Panc1 (cell line): ENCODE measurements around the gene KCP. TPM values are rescaled to one million over a fixed set of nuclear protein-coding genes. Genes with fewer than 3 reads are reported as not detected.

Experiments used
- ATAC-seq: fragments of 200-7000 bp; cut with Tn5 transposase; 2 replicates; pipeline ENCODE4 v1.9.1; 2020; ENCODE audit warnings: mild to moderate bottlenecking, moderate library complexity
- BruUV-seq: library from RNA; stranded (reverse); fragments of 400-500 nt; replicated peaks from 2 replicates; lab custom pipeline; 2021; lab: Mats Ljungman, UMichigan
- CTCF ChIA-PET: fragments of 300-600 bp; sonication (Branson Sonifier 250); formaldehyde crosslinking; loops from one replicate; lab custom pipeline; 2022; ENCODE audit warnings: antibody characterized with exemption; lab: Charles Lee
- POLR2A ChIA-PET: fragments of 300-600 bp; sonication (Branson Sonifier 250); formaldehyde crosslinking; loops from one replicate; lab custom pipeline; 2022; ENCODE audit warnings: antibody characterized with exemption; lab: Charles Lee
- DNase-seq: peaks from one replicate; pipeline ENCODE4 v3.0.0-alpha.2; 2010; ENCODE audit warnings: low read depth, low spot score
- H3K27ac ChIP-seq: 2 replicates; pipeline ENCODE4 v1.5.1; 2011; ENCODE audit warnings: mild to moderate bottlenecking, low read length, inconsistent platforms
- H3K27me3 ChIP-seq: fragments of 200-500 bp; sonication (Bioruptor generic); 2 replicates; pipeline ENCODE4 v1.6.0; 2014; ENCODE audit warnings: low read length, inconsistent platforms; ENCODE audit not compliant: control insufficient read depth, insufficient read depth
- H3K36me3 ChIP-seq: fragments of 200-500 bp; sonication (Bioruptor generic); 2 replicates; pipeline ENCODE4 v1.5.1; 2014; ENCODE audit warnings: inconsistent platforms, mild to moderate bottlenecking, low read length, moderate library complexity; ENCODE audit not compliant: control insufficient read depth, insufficient read depth
- H3K4me1 ChIP-seq: 2 replicates; pipeline ENCODE4 v1.5.1; 2011; ENCODE audit warnings: inconsistent platforms, mild to moderate bottlenecking, low read length, moderate library complexity; ENCODE audit not compliant: control insufficient read depth, insufficient read depth
- H3K4me3 ChIP-seq, 2 experiments: 2 replicates each; pipeline ENCODE4 v1.5.1; 2011 to 2012; ENCODE audit warnings: low read depth in 2 of 2, low read length in 2 of 2, mild to moderate bottlenecking in 2 of 2, inconsistent platforms in 1 of 2, moderate library complexity in 1 of 2
- H3K9me3 ChIP-seq: fragments of 200-500 bp; sonication (Bioruptor generic); 2 replicates; pipeline ENCODE4 v1.5.1; 2014; ENCODE audit warnings: low read depth, mild to moderate bottlenecking, inconsistent platforms, low read length, moderate library complexity; ENCODE audit not compliant: control insufficient read depth, insufficient read depth
- POLR2AphosphoS5 ChIP-seq: IDR thresholded peaks from 2 replicates; pipeline ENCODE4 v1.6.1; 2012; ENCODE audit warnings: mild to moderate bottlenecking, low read depth, low read length, moderate library complexity
- SIN3A ChIP-seq: IDR thresholded peaks from 2 replicates; pipeline ENCODE4 v1.6.1; 2012; ENCODE audit warnings: low read depth, mild to moderate bottlenecking, low read length, moderate library complexity, borderline replicate concordance; ENCODE audit not compliant: insufficient read depth
- TCF7L2 ChIP-seq: IDR thresholded peaks from 2 replicates; pipeline ENCODE4 v1.6.1; 2011; ENCODE audit warnings: mild to moderate bottlenecking, low read depth, low read length, inconsistent platforms
- in situ Hi-C: cut with HindIII; loops from 2 replicates; pipeline ENCODE4 v1.10.0; 2016; ENCODE audit warnings: low sequenced_read_pairs, low pct_unique_long_range_greater_than_20kb
- intact Hi-C: fragments of 100-400 bp; cut with micrococcal nuclease; formaldehyde crosslinking; loops from one replicate; pipeline ENCODE4 v1.10.0; 2022; ENCODE audit not compliant: unreplicated experiment
- total RNA-seq: library from RNA; stranded (reverse); gene quantifications from one replicate; pipeline ENCODE4 v1.2.1, GENCODE V29; 2021; ENCODE audit not compliant: unreplicated experiment
- TF ChIP-seq, protein P1 (sequence below), 2 experiments: IDR thresholded peaks; 2 replicates each; pipeline ENCODE4 v1.6.1; 2011 to 2012; ENCODE audit warnings: low read depth in 2 of 2, control low read depth in 1 of 2, low read length in 1 of 2, mild to moderate bottlenecking in 1 of 2, moderate library complexity in 1 of 2; ENCODE audit not compliant: insufficient read depth in 1 of 2

Gene KCP
- total RNA-seq, 1 experiment from 2014 or later = 0.13 TPM

DNA sequence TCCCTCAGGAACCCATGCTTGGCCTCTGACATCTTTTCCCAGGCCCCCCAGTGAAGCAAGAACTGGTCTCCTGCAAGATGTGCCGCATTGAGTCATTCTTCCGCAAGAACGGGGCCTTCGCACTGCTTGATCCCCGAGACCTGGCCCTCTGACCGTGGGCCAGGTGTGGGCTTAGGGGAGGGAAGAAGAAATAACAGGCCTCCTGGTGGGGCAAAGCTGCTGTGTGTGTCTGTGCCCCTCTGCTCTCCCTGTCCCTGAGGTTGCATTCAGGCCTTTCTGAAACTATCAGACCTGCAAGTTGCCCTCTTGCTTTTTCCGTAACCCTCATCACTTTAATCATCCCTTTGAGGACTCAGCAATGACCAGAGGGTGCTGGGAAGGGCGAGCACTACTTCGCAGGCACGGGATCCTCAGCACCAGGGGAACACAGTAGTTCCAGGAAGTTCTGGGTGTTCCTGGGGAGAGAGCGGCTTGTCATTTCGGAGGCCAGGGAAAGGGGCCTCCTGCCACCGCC, 41.8 kb downstream of the KCP start:
- ChIA-PET CTCF (no interaction called here), POLR2A (interaction anchor here (0.7 kb wide), 1 partner anchor 146 kb away, joined by 3 read pairs; no protein-coding TSS in a partner anchor)
- no peak overlapping the region for H3K27ac ChIP-seq
- BruUV-seq = no TSS peak
- H3K36me3 ChIP-seq = no peaks in the 10 kb centered on the region
- H3K4me1 ChIP-seq = peaks cover 6% of the 10 kb centered on the region
- H3K9me3 ChIP-seq = no peaks in the 10 kb centered on the region
- TF ChIP-seq POLR2AphosphoS5 = no peak
- TF ChIP-seq, protein P1, sequence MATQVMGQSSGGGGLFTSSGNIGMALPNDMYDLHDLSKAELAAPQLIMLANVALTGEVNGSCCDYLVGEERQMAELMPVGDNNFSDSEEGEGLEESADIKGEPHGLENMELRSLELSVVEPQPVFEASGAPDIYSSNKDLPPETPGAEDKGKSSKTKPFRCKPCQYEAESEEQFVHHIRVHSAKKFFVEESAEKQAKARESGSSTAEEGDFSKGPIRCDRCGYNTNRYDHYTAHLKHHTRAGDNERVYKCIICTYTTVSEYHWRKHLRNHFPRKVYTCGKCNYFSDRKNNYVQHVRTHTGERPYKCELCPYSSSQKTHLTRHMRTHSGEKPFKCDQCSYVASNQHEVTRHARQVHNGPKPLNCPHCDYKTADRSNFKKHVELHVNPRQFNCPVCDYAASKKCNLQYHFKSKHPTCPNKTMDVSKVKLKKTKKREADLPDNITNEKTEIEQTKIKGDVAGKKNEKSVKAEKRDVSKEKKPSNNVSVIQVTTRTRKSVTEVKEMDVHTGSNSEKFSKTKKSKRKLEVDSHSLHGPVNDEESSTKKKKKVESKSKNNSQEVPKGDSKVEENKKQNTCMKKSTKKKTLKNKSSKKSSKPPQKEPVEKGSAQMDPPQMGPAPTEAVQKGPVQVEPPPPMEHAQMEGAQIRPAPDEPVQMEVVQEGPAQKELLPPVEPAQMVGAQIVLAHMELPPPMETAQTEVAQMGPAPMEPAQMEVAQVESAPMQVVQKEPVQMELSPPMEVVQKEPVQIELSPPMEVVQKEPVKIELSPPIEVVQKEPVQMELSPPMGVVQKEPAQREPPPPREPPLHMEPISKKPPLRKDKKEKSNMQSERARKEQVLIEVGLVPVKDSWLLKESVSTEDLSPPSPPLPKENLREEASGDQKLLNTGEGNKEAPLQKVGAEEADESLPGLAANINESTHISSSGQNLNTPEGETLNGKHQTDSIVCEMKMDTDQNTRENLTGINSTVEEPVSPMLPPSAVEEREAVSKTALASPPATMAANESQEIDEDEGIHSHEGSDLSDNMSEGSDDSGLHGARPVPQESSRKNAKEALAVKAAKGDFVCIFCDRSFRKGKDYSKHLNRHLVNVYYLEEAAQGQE (IDR thresholded peaks at IDR 0.05; ENCODE audit: insufficient read depth in 1 of 2, low read depth in 2 of 2, low read length in 1 of 2) = no peak
- no peak for TF ChIP-seq SIN3A
- H3K4me3 ChIP-seq = peak overlapping the region; percentile 45 to 53
- no peak for DNase-seq
- peak; percentile 52 for ATAC-seq
- intact Hi-C loops = loop anchor here (5.0 kb wide), 1 partner anchor 71 kb away; no protein-coding TSS in a partner anchor
- in situ Hi-C loops = no loop called here
- no peaks in the 10 kb centered on the region; the same call in 1 of the 2 replicates for H3K27me3 ChIP-seq

DNA sequence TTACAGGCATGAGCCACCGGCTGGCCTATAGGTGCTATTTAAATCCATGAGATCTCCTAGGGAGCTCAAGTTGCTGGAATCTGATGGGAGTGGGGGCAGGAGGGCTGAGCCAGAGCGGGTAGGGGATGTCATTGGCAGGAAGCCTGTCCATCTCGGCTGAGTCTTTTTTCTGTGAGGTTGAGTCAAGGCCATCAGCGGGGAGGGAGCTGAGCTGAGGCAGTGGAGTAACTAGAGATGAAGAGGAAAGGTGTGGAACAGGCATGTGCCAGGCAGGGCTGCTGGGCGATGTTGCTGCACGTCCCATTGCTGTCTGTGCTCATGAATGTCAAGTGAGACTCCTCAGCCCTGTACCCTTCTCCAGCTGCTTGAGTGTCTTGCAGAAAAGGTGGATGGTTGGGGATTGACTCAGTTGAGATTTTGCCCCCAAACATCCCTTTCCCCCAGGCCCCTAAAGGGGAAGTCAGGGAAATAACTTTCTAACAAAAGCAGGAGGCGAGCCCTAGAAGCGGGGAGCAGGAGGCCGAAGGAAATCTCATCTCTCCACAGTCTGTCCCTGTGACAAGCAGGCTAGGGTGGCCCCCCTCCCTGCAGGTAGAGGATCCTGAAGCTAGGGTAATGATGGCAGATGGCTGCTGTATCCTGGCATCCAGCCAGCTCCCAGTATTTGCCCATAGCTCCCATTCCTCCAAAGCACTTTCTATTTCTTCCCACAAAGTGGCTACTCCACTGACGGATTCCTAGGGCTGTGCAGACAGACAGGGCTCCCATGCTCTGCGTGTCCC, 42.5 kb downstream of the KCP start:
- BruUV-seq = no TSS peak
- H3K36me3 ChIP-seq = peaks cover 2% of the 10 kb centered on the region; the same call in 1 of the 2 replicates
- TF ChIP-seq POLR2AphosphoS5 (no peak), SIN3A (no peak), TCF7L2 (no peak)
- intact Hi-C loops = loop anchor here (5.0 kb wide), 1 partner anchor 71 kb away; no protein-coding TSS in a partner anchor
- POLR2A ChIA-PET = interaction anchor here (0.6 kb wide), 1 partner anchor 86 kb away, joined by 4 read pairs; no protein-coding TSS in a partner anchor
- H3K9me3 ChIP-seq = no peaks in the 10 kb centered on the region
- peaks cover 8% of the 10 kb centered on the region for H3K4me1 ChIP-seq
- no peaks in the 10 kb centered on the region; the same call in 1 of the 2 replicates for H3K27me3 ChIP-seq
- ATAC-seq = no peak
- in situ Hi-C loops = no loop called here
- CTCF ChIA-PET = no interaction called here
- H3K4me3 ChIP-seq = peak overlapping the region in 1 of 2 experiments; percentile 53; a peak in 1 of 4 replicates
- no peak overlapping the region for H3K27ac ChIP-seq
- no peak for DNase-seq

DNA sequence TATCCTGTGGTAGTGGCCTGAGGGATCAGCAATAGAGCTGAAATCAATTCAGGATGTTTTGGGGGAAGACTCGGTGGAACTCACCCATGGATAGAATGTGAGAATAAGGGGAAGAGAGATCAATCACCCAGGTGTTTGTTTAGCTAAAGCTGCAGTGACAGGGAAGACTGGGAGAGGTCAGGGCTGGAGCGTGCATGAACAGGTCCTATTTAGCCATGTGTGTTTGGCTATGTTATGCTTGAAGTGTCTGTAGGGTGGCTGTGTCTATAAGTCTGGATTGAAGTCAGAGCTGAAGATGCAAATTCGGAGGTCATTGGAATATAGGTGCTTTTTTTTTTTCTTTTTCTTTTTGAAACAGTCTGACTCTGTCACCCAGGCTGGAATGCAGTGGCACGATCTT, 43.3 kb downstream of the KCP start:
- H3K4me1 ChIP-seq = peaks cover 9% of the 10 kb centered on the region
- H3K27ac ChIP-seq = no peak overlapping the region
- no peak for TF ChIP-seq POLR2AphosphoS5
- TF ChIP-seq TCF7L2 = no peak
- DNase-seq = no peak
- BruUV-seq = no TSS peak
- intact Hi-C loops (loop anchor here (5.0 kb wide), 1 partner anchor 70 kb away; no protein-coding TSS in a partner anchor), in situ Hi-C loops (no loop called here)
- peaks cover 3% of the 10 kb centered on the region; the same call in 1 of the 2 replicates for H3K36me3 ChIP-seq
- no peaks in the 10 kb centered on the region; the same call in 1 of the 2 replicates for H3K27me3 ChIP-seq
- ChIA-PET CTCF (no interaction called here), POLR2A (interaction anchor here (0.6 kb wide), 2 partner anchors 85 to 134 kb away, joined by 4 read pairs; no protein-coding TSS in a partner anchor)
- no peak overlapping the region for H3K4me3 ChIP-seq
- no peaks in the 10 kb centered on the region for H3K9me3 ChIP-seq
- ATAC-seq = no peak
